Activated CD8-positive, alpha-beta memory T cell treated with anti-CD3 and anti-CD28 coated beads, Interleukin-2, amount 50 U/mL, for 1 hour (primary cell): ENCODE data around the gene TCF23.

Source experiments
- DNase-seq: peaks from one replicate; pipeline ENCODE4 v3.0.0-alpha.2; 2020; ENCODE audit errors: extremely low read depth

The TCF23 gene

DNA sequence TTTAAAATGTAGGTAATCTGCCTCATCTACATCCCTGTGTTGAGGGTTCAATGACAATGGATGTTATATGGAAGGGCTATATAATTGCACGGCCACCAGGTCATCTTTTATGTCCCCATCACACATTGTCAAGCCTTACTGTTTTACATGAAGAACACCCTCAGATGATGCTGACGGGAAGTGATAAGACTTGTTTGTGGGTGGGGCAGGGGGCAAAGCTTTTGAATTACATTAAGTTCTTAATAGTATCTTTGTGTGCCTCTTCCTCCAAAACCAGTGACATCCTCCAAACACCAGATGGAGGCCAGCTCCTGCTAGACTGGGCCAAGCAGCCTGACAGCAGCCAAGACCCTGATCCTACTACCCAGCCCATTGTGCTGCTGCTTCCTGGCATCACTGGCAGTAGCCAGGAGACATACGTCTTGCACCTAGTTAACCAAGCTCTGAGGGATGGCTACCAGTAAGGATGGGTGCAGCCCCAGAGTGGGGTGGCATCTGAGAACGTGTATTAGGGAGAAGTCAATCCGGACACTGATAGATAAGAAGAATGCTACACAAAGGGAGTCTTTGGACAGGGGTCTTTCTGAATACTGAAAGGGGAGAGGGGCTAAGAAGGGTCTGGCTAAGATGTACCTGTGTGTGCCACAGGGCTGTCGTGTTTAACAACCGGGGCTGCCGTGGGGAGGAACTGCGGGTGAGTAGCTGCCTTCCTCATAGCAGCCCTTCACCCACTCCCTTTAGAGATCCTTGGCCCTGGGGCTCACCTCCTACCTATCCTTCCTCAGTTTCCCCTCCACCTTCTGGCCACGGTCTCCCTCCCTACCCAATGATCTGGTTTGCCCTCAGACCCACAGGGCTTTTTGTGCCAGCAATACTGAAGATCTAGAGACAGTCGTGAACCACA lies 19.9 kb upstream of the TCF23 start:
- DNase-seq, result no peak

DNA sequence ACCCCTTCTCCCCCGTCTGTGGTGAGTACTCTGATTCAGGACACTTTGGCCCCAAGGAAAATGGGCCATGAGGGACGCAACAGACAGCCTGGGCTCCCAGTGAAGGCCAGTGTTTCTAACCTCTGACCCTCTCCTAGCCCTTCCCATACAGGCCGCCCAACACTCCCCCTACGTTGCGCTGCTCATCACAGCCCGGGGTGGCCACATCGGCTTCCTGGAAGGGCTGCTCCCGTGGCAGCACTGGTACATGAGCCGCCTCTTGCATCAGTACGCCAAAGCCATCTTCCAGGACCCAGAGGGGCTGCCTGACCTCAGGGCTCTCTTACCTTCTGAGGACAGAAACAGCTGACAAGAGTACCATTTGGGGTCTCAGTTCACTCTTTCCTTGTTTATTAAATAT lies 18.4 kb upstream of the TCF23 start:
- DNase-seq, result no peak

DNA sequence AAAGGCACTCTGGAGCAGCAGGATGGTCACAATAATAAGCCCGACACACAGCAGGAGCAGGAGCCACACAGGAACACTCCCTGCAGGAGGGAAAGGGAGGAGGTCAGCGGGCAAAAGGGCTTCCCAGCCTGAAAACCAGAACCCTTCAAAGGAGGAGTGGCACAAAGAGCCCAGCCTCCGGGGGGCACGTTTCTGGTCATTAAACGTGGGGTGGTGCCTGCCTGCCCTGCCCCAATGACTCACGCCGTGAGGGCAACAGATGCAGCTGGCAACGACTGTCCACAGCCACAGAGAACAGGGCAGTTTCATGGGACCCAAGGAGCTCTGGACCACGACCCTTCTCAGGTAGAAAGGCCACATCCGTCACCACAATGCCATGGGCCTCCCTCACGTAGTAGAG lies 17.4 kb upstream of the TCF23 start:
- DNase-seq, result no peak

DNA sequence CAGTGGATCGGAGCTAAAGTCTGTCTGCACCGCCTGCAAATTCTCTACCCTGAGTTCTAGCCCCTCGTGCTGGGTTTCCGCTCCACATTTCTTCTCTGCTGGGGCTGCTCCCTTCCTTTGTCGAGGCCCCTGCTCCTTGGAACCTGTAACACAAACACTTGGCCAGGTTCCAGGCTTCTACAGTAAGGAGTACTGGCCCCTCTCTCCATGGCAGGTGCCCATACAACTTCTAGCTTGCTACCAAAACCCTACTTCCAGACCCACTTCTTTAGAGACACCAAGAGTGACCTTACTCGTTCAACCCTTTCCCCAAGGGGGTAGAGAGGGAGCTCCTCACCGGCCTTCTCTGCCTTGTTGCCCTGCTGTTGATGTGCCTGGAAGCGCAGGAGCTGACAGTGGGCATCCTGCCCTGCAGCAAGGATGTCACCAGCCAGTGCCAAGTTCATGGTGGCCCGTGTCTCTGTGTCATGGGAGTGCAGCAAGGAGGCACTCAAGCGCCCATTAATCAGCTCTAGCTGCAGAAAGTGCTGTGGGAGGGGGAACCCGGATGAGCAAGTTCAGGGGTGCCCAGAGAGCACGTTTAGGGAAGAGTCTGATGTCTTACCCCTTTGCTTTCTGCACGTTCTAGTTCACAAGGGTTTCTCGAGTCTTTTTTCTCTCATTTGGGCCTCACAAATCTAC lies 15.5 kb upstream of the TCF23 start:
- DNase-seq, result no peak

DNA sequence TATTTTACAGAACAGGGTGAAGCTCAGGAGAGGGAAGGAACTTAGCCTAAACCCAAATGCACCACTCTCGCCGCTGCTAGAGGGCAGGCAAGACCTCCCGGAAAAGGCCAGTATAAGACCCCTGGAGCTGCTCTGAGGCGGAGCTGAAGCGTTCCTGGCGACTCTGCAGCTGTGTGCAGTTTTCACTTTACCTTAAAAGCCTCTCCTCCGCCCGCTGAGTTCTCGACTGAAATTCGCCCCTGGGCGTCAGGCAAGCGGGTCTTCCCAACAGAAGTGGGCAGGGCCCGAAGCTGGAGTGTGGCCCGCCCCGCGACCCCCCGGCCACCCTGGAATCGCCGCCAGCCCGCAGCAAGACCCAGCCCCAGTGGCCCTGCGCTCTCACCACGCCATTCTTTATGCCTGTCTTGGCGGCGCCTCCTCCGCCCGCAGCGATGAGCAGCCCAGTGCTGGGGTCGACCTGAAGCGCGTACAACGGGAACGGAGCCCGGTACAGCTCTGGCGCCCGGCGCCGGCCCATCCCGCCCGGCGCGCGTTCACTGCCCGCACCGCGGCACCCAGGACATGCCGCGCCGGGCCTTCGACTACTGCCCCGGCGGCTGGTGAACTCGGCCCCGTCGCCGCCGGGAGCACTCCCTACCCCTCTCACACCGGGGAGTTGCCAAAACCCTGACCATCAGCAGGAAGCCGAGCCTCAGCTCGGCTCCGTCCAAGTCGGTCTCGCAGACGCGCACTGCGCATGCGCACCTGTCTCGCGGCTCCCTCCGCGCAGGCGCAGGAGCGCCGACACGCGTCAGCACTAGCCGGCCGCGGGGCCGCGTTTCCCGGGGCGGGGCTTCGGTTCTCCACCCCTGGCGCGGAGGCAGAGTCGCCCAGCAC lies 14.7 kb upstream of the TCF23 start, which contains the start of gene PREB:
TSS of gene PREB (minus strand) at position 732 of the 876 bp plus-strand sequence. CDS start at position 517, 215 bp downstream.
- DNase-seq, result peak; percentile 83

DNA sequence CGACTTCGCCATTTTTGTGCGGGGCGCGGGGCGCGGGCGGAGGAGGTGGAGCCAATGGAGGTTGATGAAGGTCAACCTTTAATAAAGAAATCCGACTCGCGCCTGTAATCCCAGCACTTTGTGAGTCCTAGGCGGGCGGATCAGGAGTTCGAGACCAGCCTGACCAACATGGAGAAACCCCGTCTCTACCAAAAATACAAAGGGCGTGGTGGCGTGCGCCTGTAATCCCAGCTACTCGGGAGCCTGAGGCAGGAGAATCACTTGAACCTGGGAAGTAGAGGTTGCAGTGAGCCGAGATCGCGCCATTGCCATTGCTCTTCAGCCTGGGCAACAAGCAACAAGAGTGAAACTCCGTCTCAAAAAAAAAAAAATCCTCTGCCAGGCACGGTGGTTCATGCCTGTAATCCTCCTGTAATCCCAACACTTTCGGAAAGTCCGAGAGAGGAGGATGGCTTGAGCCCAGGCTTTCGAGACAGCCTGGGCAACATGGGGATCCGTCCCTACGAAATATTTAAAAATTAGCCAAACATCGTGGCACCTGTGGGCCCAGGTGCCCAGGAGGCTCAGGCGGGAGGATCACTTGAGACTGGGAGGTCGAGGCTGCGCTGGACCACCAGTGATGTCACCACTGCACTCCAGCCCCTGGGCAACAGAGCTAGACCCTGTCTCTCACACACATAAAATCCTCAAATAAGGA lies 13.9 kb upstream of the TCF23 start:
- DNase-seq, result no peak

DNA sequence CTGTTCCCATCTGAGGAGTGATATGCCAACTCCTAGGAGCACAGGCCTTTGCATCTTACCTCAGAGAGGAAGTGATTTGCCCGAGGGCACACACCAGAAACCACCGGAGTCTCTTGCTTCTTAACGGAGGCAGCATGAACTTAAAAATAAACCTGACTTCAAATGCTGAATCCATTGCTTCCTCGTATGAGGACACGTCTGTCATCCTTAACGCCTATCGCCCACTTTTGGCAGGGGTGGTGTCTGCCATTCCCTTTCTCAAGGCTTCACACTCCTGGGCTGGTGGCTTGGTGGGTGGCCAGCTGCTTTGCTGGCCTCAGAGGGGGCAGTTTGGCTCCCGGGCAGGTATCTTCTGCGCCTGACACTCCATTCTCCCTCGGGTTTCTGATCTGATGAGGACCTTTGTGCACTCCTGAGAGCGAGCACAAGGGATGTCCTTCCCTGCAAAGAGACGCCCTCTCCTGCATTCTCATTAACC lies 13.3 kb upstream of the TCF23 start:
- no peak for DNase-seq

DNA sequence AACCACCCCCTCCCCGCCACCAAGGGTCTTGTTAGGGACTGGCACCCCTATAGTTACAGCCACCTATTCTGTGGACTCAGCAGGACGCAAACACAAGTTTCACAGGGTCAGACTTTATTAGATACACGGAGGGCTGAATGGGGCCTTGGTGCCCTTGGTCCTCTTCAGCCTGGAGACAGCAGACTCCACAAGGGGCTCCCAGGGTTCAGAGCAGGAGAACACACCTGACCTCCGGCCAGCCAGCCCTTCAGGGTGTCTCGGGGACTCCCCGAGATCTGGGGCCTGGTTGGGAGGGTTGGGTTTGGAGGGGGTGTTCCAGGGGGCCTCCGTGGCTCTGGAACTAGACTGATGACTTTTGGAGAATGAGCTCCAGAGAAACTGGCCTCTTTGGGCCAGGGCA lies 12.1 kb upstream of the TCF23 start:
- DNase-seq, result no peak

DNA sequence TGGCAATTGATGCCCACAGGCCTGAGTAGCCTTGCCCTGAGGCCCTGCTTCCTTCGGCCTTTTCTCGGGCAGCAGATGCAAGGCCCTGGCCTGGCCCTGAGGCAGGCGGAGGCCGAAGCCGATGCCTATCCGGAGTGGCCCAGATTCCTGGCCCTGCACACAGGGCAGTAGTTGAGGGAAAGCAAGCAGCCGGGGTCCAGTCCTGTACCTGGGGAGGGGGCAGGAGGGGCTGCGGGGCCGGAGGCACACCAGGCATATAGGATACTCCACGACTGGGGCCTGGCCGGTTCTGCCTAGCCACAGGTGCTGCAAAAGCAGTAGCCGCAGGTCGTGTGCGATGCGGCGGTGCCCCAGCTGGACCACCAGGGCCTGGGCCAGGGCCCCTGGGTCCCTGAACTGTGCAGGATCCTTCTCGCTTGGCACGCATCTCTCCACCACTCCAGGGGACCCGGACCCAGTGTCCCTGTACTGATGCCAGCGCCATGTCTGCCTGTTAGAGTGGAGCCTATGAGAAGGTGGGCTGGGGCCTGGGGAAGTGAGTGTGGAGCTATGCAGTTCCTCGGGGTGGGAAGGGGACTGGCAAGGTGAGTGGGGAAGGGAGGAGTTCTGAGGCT lies 11.4 kb upstream of the TCF23 start:
- no peak for DNase-seq

DNA sequence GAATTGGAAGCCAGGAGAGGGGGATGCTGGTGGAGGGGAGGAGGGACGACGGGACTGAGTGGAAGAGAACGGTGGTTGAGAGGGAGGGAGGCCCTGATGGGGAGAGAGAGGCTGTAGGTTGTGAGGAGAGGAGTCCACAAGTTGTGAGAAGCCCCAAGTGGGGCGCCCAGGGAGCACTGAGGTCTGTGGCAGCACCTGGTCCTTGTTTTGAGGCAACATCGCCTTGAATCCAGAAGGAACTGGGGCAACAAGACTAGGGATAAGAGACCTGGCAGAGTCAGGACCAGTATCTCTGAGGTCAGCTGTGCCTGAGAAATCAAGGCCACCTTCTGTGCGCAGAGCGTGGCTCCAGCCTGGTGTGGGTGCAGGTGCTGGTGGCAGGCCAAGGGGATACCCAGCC lies 10.7 kb upstream of the TCF23 start:
- no peak for DNase-seq

DNA sequence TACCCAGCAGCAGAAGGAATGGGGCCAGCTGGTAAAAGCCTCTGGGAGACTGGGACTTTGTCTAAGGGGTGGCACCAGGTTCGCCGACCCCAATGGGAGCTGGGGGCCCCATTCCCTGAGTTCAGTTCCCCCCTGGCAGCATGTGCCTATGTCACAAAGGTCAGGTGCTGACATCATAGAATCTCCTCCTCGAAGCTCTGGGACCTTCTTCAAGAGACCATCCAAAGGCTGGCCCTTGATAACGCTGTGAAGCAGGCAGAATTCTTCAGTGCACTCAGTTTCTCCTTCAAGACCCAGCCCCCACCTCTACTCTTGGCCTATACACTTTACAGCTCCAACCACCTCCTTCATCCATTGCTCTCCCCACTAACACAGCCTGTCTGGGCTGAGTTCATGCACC lies 9.5 kb upstream of the TCF23 start, which contains the start of gene PRR30:
TSS of gene PRR30 (minus strand) at position 101 of the 400 bp plus-strand sequence. CDS start 1,081 bp downstream, outside the sequence.
- no peak for DNase-seq

DNA sequence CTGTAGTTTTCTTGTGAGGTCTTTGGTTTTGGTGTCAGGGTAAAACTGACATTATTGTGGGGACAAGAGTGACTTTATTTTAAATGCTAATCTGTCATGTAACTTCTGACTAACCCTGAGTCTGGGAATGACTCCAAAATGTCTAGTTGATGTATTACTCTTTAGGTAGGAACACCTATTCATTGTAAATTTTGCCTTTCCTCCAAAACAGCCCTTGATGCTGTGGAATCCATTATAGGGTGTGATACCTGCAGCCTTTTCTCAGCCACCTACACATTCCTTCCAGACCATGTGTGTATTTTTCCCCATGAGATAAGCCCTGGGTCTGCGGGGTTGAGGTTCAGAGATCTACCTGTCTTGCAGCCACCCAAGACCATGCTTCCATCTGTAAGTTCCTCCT lies 5.5 kb upstream of the TCF23 start:
- DNase-seq, result no peak

DNA sequence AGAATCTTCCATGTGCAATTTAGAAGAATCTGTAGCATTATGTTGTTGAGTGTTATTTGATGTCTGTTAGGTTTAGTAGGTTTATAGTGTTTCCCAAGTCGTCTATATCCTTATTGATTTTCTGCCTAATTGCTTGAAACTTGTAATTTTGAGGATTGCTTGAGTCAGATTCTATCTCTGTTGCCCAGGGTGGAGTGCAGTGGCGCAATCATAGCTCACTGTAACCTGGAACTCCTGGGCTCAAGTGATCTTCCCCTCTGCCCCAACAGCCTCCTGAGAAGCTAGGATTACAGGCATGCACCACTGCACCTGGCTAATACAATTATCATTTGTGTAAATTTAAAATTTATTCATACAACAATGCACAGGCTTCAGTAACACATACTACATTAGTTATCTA lies 3.1 kb upstream of the TCF23 start:
- DNase-seq, result no peak

DNA sequence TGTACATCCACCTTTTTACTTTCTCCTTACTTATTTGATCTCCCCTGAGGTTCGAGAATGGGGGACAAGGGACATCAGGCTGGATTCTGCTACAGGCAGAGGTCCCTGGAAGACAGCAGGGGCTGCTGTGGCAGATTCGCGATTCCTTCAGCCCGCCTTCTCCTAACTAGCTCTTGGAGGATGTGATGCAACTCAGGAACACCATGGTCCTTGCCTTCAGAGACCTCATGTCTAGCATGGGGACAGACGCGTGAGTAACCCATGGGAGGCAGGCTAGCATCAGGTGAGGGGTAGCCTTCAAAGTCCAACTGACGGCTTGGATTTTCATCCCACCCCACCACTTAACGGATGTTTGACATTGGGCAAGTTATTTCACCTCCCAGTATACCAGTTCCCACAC lies 869 bp upstream of the TCF23 start:
- no peak for DNase-seq

DNA sequence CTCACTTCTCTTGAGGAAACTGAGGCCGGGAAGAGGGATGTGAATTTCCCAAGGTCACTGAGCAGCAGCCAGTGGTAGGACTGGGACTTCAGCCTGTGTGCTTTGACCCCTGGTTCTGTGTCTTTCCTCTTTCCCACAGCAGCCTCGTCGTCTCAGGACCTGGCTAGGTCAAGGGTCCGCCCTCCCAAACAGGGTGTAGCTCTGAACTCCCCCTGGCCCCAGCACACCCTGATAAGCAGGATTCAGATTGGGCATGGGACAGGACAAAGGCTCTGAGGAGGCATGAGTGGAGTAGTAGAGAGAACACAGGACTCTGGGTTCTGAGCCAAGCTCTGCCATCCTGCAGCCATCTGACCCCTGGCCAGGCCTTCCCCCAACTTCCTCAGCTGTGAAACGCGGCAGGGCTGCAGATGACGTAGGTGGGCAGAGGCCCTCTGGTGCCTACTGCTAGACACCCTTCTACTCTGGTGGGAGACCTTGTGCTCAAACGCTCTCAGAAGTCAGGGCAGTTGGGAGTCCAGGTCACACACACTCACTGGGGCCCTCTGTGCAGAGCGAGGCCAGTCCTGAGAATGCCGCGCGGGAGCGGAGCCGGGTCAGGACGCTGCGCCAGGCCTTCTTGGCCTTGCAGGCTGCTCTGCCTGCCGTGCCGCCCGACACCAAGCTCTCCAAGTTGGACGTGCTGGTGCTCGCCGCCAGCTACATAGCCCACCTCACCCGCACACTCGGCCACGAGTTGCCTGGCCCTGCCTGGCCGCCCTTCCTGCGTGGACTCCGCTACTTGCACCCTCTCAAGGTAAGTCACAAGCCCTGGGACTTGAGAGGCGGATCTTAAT lies 984 bp downstream of the TCF23 start:
- no peak for DNase-seq

DNA sequence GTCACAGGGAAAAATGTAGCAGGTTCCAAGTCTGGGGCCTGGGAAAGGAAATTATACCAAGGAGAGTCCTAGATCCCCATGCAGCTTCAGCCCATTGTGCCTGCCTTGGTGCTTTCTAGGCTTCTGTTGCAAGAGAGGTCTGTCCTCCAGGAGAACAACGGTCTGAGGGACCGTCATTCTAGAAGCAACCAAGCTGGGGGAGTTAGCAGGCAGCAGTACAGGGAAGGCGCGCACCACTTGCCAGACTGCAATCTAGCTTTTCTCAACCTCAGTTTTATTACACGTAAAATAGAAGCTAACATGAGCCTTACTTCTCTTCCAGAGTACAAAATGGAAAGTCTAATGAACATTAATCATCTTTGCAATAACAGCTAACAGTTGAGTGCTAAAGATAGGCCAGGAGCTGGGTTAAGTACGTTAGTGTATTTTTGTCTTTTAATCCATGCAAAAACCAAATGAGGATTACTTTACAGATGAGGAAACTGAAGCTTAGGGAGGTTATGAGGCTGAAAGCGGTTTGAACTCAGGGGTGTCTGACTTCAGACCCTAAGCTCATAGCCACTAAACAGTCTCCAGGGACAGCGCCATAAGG lies 1.9 kb downstream of the TCF23 start:
- DNase-seq, result no peak

DNA sequence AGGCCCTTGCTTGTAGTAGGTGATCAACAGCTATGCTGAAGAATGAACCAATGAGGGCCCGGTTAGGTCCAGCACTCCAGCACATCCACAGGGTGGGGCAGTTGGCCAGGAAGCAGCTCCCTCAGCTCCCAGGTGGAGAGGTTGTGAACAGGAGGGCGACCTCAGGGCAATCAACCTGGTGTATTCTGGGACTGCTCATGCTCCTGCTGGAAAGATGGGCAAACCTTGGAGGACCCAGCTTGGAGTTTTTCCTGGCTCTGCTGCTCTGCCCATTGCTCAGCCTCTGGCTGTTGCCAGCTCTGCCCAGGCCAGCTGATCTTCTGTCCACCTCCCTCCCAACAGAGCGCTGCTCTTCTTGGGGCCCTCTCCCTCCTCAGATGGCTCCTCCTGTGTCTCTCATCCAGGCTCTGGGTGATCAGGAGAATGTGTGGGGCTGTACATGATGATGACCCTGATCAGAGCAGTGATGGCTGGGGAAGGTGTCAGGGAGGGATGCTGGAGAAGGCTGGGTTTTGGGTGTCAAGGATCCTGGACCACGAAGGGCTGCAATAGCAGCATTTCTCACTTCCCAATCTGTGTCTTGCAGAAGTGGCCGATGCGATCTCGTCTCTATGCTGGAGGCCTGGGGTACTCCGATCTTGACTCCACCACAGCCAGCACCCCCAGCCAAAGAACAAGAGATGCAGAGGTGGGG lies 3.4 kb downstream of the TCF23 start:
- DNase-seq, result no peak

DNA sequence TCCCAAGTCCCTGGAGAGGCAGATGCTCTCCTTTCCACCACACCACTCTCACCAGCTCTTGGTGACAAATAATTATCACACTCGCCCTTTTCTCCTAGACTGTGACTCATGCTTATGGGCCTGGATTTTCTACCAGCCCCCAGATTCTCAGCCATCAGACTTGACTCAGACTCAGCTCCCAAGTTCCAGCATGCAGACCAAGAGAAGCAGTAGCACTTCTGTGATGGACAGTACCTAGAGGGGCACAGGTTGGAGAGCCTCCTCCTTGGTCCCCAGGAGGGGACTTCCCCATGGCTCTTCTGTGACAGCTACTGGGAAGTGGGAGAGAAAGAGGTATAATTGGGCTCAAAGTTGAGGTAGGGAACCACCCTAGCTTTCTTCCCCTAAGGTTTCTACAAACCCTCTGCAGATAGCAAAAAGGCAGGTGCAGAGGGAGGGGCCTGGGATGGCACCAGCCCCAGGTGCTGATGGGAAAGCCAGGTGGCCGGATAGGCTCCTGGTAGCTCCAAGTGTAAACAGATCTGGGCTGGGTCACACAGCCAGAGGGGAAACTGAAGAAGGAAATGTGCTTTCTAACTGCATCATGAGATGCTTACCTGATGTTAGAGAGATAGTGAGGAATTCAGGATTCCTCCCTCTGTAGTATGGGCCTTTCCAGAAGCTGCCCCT lies 4.1 kb downstream of the TCF23 start:
- DNase-seq, result no peak
